HUES64 (cell line): Measurements from ENCODE around the gene SLC47A1.
"Not testable (repeated sequence)": the region's sequence is repeated elsewhere in the genome, so short reads cannot be mapped to it uniquely, and the experiment has no call there.

Experiments used
- H3K27ac ChIP-seq: 2 replicates; pipeline ENCODE4 v1.7.0; 2013; ENCODE audit warnings: low read depth, low read length, inconsistent platforms
- H3K27me3 ChIP-seq: 2 replicates; pipeline ENCODE4 v1.6.1; 2013; ENCODE audit warnings: mild to moderate bottlenecking, low read length; ENCODE audit not compliant: insufficient read depth
- H3K36me3 ChIP-seq: 2 replicates; pipeline ENCODE4 v1.6.1; 2013; ENCODE audit warnings: mild to moderate bottlenecking, low read length; ENCODE audit not compliant: insufficient read depth
- H3K4me1 ChIP-seq: 2 replicates; pipeline ENCODE4 v1.6.1; 2013; ENCODE audit warnings: mild to moderate bottlenecking, low read length, moderate library complexity; ENCODE audit not compliant: insufficient read depth
- H3K4me3 ChIP-seq: 2 replicates; pipeline ENCODE4 v1.5.1; 2013; ENCODE audit warnings: mild to moderate bottlenecking, low read length, moderate library complexity
- H3K9ac ChIP-seq: 2 replicates; pipeline ENCODE4 v1.6.1; 2013; ENCODE audit warnings: mild to moderate bottlenecking, low read depth, low read length
- H3K9me3 ChIP-seq: 2 replicates; pipeline ENCODE4 v1.6.1; 2013; ENCODE audit warnings: low read depth, low read length; ENCODE audit not compliant: insufficient read depth
- WGBS: fragments of 150-250, 120-280 bp; methylation state at CpG from one replicate; pipeline ENCODE4 v1.1.7; 2013; ENCODE audit warnings: missing lambda C conversion rate; 5-methylcytosine and 5-hydroxymethylcytosine counted together

Gene SLC47A1

DNA sequence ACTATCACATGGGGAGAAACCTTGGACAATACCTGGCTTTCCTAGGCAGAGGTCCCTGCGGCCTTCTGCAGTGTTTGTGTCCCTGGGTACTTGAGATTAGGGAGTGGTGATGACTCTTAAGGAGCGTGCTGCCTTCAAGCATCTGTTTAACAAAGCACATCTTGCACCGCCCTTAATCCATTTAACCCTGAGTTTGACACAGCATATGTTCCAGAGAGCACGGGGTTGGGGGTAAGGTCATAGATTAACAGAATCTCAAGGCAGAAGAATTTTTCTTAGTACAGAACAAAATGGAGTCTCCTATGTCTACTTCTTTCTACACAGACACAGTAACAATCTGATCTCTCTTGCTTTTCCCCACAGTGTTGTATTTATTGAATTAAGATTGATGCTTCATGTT, 28.1 kb upstream of the SLC47A1 start:
- not testable (repeated sequence) for H3K36me3 ChIP-seq, H3K4me3 ChIP-seq, H3K9ac ChIP-seq, H3K27me3 ChIP-seq, H3K27ac ChIP-seq, H3K9me3 ChIP-seq, H3K4me1 ChIP-seq
- WGBS = no CpG with 5 or more reads among the region's 4 CpGs

DNA sequence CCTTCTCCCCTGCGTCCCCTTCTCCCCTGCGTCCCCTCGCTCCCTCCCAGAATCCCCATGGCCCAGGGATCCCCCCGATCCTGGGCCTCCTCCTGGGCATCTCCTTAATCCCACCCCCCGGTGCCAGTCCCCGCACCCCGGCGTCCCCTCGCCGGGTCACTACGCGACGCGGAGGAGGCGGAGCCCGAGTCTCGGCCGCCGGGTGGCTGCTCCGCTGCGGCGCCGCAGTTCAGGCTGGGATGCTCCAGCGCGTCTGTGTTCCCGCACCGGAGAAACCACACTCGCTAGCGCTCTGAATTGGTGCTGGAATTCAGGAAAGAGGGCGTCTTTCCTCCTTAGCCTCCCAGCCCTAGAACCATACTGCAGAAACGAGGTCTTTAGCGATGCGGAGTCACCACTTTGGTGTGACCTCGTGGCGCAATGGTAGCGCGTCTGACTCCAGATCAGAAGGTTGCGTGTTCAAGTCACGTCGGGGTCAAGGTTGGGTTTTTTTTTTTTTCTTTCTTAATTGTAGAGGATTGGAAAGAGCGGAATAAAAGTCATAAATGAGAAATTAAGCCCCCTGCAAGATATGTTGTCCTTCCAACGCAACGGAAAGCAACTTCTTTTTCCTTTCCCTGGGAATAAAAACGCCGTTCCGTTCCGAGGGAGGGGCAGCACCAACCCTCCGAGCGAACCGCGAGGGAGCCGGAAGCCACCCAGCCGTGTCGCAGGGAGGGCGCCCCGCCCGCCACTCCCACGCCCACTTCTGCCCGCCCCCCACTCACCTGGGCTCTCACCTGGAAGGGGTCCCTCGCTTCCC, 25.7 kb upstream of the SLC47A1 start:
- Histone ChIP-seq H3K36me3 (no peaks in the 10 kb centered on the region), H3K27ac (peak overlapping the region; percentile 73)
- WGBS = under 1% methylated on average over 60 of the region's 60 CpGs

GRCh38 chr17:19508577-19508867, 25.1 kb upstream of the SLC47A1 start:
- 50% methylated on average over 6 of the region's 6 CpGs for WGBS
- H3K27ac ChIP-seq = no peak overlapping the region
- peaks cover 1% of the 10 kb centered on the region; the same call in 1 of the 2 replicates for H3K4me1 ChIP-seq
- no peaks in the 10 kb centered on the region for H3K27me3 ChIP-seq
- H3K36me3 ChIP-seq = no peaks in the 10 kb centered on the region
- H3K9me3 ChIP-seq = no peaks in the 10 kb centered on the region
- H3K9ac ChIP-seq = 0 out of 2 replicates have a peak overlapping the region, but pooled peaks have one; percentile 14
- H3K4me3 ChIP-seq = peak overlapping the region; percentile 68

More for the DNA sequence above, 25.7 kb upstream of the SLC47A1 start:
- no peaks in the 10 kb centered on the region for H3K27me3 ChIP-seq
- no peaks in the 10 kb centered on the region for H3K9me3 ChIP-seq
- H3K9ac ChIP-seq = peak overlapping the region; percentile 51
- H3K4me1 ChIP-seq = no peaks in the 10 kb centered on the region
- peak overlapping the region; percentile 68 for H3K4me3 ChIP-seq

- not testable (repeated sequence) for H3K27me3 ChIP-seq, H3K4me3 ChIP-seq, H3K9ac ChIP-seq, H3K36me3 ChIP-seq, H3K4me1 ChIP-seq, H3K27ac ChIP-seq, H3K9me3 ChIP-seq
- 95% methylated on average over 5 of the region's 5 CpGs for WGBS
These were observed 24.3 kb upstream of the SLC47A1 start for GRCh38 chr17:19509281-19509852.

DNA sequence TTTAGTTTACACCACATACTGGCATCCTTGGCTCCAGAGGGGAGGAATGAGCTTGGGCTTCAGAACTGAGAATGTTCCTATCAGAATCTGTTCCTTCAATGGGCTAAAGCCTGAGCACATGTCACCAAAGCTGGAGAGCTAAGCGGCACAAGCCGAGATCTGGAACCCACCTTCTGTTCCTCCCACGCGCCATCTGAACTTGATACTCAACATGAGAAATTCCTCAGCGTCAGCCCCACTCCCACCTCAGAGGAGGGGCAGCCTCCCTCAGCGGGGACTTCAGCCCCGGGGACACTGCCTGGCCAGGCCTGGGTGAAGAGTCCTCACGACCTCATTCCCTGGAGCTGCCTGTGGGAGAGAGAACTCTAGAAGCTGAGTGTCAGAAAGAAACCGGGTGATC, 22.8 kb upstream of the SLC47A1 start:
- Histone ChIP-seq H3K9ac (no peak overlapping the region), H3K36me3 (no peaks in the 10 kb centered on the region), H3K27ac (no peak overlapping the region), H3K27me3 (no peaks in the 10 kb centered on the region), H3K4me1 (peaks cover 4% of the 10 kb centered on the region; the same call in 1 of the 2 replicates), H3K4me3 (no peak overlapping the region), H3K9me3 (no peaks in the 10 kb centered on the region)
- WGBS = 79% methylated on average over 9 of the region's 9 CpGs

DNA sequence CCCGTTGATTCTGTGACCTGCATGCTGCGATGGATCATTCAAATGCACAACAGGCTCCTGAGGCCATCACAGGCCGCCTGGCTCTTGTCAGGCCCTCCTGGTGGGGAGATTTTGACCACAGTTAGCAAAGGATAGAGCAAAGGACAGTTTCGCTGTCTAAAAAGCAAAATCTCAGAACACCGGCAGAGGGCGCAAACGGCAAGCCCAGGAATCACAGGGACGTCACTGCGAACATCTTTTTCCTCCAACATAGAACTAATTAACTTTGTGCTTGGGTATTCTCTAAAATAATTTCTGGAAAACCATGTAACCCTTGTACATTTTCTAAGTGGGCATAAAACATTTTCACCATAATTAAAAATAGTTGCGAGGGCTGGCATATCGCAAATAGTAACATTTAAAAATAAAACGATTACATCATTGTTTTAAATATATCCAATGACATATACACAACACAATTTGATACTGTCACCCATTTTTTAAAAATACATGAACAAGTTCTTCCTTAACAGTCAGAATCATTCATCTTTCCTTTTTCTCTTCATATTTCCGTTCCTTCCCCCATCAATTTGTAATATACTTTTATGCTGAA, 19.7 kb upstream of the SLC47A1 start:
- WGBS = 30% methylated on average over 13 of the region's 13 CpGs
- H3K27ac ChIP-seq = no peak overlapping the region

DNA sequence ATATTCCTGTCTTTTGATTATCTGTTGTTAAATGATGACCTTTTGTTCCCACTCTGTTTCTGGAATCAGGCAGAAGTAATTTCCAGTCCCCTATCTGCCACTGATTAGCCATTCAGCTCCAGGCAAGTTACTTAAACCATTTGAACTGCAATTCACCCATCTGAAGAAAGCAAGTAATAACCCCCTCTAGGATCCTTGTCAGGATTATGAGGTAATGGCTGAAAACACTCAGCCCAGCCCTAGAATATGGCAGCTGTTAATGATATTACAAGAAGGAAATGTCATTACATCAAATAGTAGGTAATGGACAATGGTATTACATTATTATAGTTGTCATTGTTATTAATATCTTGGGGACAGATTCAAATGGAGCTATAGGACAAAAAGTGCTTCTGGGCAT, 16.0 kb upstream of the SLC47A1 start:
- Histone ChIP-seq H3K27me3 (no peaks in the 10 kb centered on the region), H3K27ac (no peak overlapping the region), H3K4me1 (peaks cover 4% of the 10 kb centered on the region; the same call in 1 of the 2 replicates), H3K9me3 (no peaks in the 10 kb centered on the region), H3K36me3 (no peaks in the 10 kb centered on the region), H3K9ac (no peak overlapping the region), H3K4me3 (no peak overlapping the region)

More for the DNA sequence above, 19.7 kb upstream of the SLC47A1 start:
- peaks cover 4% of the 10 kb centered on the region; the same call in 1 of the 2 replicates for H3K4me1 ChIP-seq
- no peaks in the 10 kb centered on the region for H3K9me3 ChIP-seq
- H3K36me3 ChIP-seq = no peaks in the 10 kb centered on the region
- no peak overlapping the region for H3K9ac ChIP-seq
- H3K27me3 ChIP-seq = no peaks in the 10 kb centered on the region
- no peak overlapping the region for H3K4me3 ChIP-seq

- H3K4me1 ChIP-seq, H3K36me3 ChIP-seq, H3K9me3 ChIP-seq, H3K27ac ChIP-seq, H3K27me3 ChIP-seq, H3K9ac ChIP-seq, H3K4me3 ChIP-seq: not testable (repeated sequence)
- 85% methylated on average over 13 of the region's 13 CpGs for WGBS
These were observed 14.0 kb upstream of the SLC47A1 start for GRCh38 chr17:19519388-19520291.

DNA sequence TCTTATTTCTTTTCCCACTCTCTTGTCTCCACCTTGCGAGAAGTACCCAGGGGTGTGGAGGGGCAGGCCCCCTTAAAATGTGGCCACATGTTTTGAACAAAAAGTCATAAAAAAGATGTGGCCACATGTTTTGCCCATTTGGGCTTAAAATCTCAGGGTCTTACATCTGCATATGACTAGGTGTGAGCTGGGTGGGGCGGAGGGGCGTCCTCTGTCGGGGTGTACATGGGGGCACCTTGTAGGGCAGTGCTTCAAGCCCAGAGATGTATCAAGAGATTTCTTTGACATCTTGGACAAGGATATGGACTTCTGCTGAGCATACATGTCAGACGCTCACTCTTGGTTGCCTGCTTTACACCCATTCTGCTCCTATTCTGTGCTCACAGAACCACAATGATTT, 13.0 kb upstream of the SLC47A1 start:
- no peaks in the 10 kb centered on the region for H3K4me1 ChIP-seq
- no peak overlapping the region for H3K4me3 ChIP-seq
- no peaks in the 10 kb centered on the region for H3K9me3 ChIP-seq
- no peak overlapping the region for H3K27ac ChIP-seq
- H3K9ac ChIP-seq = no peak overlapping the region
- 93% methylated on average over 5 of the region's 5 CpGs for WGBS
- no peaks in the 10 kb centered on the region for H3K36me3 ChIP-seq
- no peaks in the 10 kb centered on the region for H3K27me3 ChIP-seq

GRCh38 chr17:19523690-19524089, 10.0 kb upstream of the SLC47A1 start:
- H3K9ac ChIP-seq = no peak overlapping the region
- no peaks in the 10 kb centered on the region for H3K27me3 ChIP-seq
- no peak overlapping the region for H3K27ac ChIP-seq
- 92% methylated on average over 9 of the region's 9 CpGs for WGBS
- no peaks in the 10 kb centered on the region for H3K9me3 ChIP-seq
- no peak overlapping the region for H3K4me3 ChIP-seq
- no peaks in the 10 kb centered on the region for H3K36me3 ChIP-seq
- H3K4me1 ChIP-seq = no peaks in the 10 kb centered on the region

GRCh38 chr17:19526950-19527349, 6.7 kb upstream of the SLC47A1 start:
- not testable (repeated sequence) for H3K36me3 ChIP-seq, H3K9ac ChIP-seq, H3K9me3 ChIP-seq, H3K27ac ChIP-seq, H3K4me1 ChIP-seq, H3K4me3 ChIP-seq, H3K27me3 ChIP-seq
- WGBS = 90% methylated on average over 3 of the region's 4 CpGs
